Endometrial microvascular endothelial cells (primary cell): ENCODE results near the gene HOXB13. TPM values are rescaled to one million over a fixed set of nuclear protein-coding genes. Genes with fewer than 3 reads are reported as not detected.

Experiments used
- total RNA-seq: library from RNA; depleted of rRNA; stranded (reverse); fragments of >200 nt; gene quantifications from one replicate; pipeline ENCODE4 v1.2.3, GENCODE V29; 2015; ENCODE audit errors: inconsistent ontology term

The HOXB13 gene
- total RNA-seq, 1 donor from 2014 or later = not detected

Other genes starting within 250 kb of the HOXB13 start
- not detected for gene HOXB1, start 197.7 kb downstream of the HOXB13 start, total RNA-seq
- 10.5 TPM for gene HOXB2, start 183.6 kb downstream of the HOXB13 start, total RNA-seq
- 1.9 TPM for gene HOXB4, start 150.4 kb downstream of the HOXB13 start, total RNA-seq
- gene HOXB3, start 138.5 kb downstream of the HOXB13 start, total RNA-seq = 5.7 TPM
- 1.2 TPM for gene HOXB5, start 135.0 kb downstream of the HOXB13 start, total RNA-seq
- 26.3 TPM for gene HOXB6, start 123.8 kb downstream of the HOXB13 start, total RNA-seq
- 28.6 TPM for gene HOXB7, start 117.7 kb downstream of the HOXB13 start, total RNA-seq
- 22.5 TPM for gene HOXB8, start 113.5 kb downstream of the HOXB13 start, total RNA-seq
- 6.8 TPM for gene HOXB9, start 102.4 kb downstream of the HOXB13 start, total RNA-seq
- not detected for gene PRAC1, start 6.2 kb downstream of the HOXB13 start, total RNA-seq
- not detected for gene PRAC2, start 5.6 kb downstream of the HOXB13 start, total RNA-seq
- gene TTLL6, start 88.5 kb upstream of the HOXB13 start, total RNA-seq = not detected
- 42.0 TPM for gene CALCOCO2, start 102.3 kb upstream of the HOXB13 start, total RNA-seq
- 151 TPM for gene ATP5MC1, start 164.0 kb upstream of the HOXB13 start, total RNA-seq
- gene UBE2Z, start 179.7 kb upstream of the HOXB13 start, total RNA-seq = 83.7 TPM
- 134 TPM for gene SNF8, start 216.1 kb upstream of the HOXB13 start, total RNA-seq
- not detected for gene GIP, start 239.8 kb upstream of the HOXB13 start, total RNA-seq